Measurements from ENCODE around the gene SLC22A31. TPM values are rescaled to one million over a fixed set of nuclear protein-coding genes. Genes with fewer than 3 reads are reported as not detected.

The SLC22A31 gene
- total RNA-seq, 1 donor from 2014 or later = not detected

DNA sequence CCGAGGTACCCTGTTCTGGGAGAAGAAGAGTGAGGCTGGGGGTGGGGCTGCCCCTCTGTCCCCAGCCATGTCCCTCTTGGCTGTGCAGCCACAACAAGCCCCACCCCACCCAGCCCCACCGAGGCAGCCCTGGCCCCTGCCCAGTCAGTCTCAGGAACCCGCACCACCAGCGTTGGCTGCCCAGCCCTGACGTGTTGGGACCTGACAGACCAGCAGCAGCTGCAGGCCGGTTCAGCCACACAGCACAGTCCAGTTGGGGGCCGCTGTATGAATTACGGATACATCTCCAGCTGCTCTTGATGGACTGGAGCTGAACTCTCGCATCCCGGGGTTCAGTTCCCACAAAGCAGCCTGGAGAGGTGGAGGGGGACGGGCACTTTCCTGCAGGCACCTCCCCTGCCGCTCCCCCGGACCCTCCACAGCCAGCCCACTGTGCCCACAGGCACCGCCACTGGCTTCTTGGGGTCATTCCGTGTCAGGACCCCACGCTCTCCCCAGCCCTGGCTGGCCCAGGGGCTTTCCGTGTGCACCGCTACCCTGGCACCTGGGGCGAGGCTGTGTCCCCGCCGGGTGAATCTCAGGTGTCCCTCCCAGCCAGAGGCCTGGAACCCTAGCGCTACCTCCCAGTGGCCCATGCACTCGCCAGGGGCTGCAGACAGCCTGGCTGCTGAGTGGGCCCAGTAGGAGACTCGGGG, 21.7 kb downstream of the SLC22A31 start:
- CTCF ChIA-PET = no interaction called here
- Mint-ChIP-seq H3K9me3 (no peaks in the 10 kb centered on the region), H3K27ac (no peak overlapping the region), H3K4me3 (no peak overlapping the region), H3K36me3 (ENCODE audit: low read depth) (no peaks in the 10 kb centered on the region), H3K4me1 (no peaks in the 10 kb centered on the region), H3K27me3 (peaks cover 1% of the 10 kb centered on the region)
- DNase-seq (no peak), ATAC-seq (ENCODE audit: low read depth) (no peak)
- POLR2A ChIA-PET = interaction anchor here (1.2 kb wide), 1 partner anchor 384 kb away, joined by 4 read pairs; no protein-coding TSS in a partner anchor
- intact Hi-C loops (cut with micrococcal nuclease) = loop anchor here (10.0 kb wide), 1 partner anchor 724 kb away; the partner anchor contains the start of gene ZFPM1
- TF ChIP-seq, protein P1, sequence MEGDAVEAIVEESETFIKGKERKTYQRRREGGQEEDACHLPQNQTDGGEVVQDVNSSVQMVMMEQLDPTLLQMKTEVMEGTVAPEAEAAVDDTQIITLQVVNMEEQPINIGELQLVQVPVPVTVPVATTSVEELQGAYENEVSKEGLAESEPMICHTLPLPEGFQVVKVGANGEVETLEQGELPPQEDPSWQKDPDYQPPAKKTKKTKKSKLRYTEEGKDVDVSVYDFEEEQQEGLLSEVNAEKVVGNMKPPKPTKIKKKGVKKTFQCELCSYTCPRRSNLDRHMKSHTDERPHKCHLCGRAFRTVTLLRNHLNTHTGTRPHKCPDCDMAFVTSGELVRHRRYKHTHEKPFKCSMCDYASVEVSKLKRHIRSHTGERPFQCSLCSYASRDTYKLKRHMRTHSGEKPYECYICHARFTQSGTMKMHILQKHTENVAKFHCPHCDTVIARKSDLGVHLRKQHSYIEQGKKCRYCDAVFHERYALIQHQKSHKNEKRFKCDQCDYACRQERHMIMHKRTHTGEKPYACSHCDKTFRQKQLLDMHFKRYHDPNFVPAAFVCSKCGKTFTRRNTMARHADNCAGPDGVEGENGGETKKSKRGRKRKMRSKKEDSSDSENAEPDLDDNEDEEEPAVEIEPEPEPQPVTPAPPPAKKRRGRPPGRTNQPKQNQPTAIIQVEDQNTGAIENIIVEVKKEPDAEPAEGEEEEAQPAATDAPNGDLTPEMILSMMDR (IDR thresholded peaks at IDR 0.05) = no peak

DNA sequence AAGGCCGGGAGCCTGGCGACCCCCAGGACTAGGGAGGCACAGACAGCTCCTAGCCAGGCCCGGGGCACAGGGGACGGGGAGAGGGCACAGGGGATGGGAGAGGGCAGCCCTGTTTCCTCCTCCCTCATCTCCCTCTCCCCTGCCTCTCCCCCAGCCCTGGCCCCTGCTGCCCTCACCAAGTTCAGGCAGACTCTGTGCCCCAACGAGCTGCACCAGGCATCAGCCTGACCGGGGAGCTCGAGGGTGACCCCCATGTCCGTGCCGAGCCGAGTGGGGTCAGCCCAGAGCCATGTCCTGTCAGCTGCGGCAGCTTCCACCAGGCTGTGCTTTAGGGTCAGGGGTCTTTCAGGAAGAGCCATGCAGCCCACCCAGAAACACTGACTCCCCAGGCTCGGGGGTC, 22.8 kb downstream of the SLC22A31 start:
- CTCF ChIA-PET = no interaction called here
- Mint-ChIP-seq H3K4me1 (no peaks in the 10 kb centered on the region), H3K4me3 (no peak overlapping the region)

DNA sequence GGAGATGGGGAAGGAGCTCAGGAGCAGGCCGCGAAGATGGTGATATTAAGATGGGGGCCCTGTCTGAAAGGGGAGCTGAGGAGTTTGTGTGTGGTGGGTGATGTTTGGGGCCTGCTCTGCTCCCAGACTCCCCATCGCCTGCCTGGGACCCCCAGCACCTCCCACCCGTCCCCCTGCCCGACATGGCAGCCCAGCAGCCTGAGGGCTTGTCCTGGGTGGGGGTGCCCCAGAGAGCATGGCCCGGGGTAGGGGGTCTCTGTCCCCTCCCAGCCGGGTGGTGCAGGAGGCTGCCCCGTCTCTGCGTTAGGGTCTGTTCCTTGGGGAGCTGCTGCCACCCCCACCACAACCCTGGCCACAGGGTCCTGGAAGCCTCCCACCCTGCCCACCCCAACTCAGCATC, 23.6 kb downstream of the SLC22A31 start:
- intact Hi-C loops (cut with micrococcal nuclease) = loop anchor here (10.0 kb wide), 1 partner anchor 722 kb away; the partner anchor contains the start of gene ZFPM1
- POLR2A ChIA-PET = no interaction called here

More for the DNA sequence above, 22.8 kb downstream of the SLC22A31 start:
- no peak overlapping the region for H3K27ac Mint-ChIP-seq
- DNase-seq (no peak), ATAC-seq (ENCODE audit: low read depth) (no peak)
- no peaks in the 10 kb centered on the region for H3K9me3 Mint-ChIP-seq
- intact Hi-C loops (cut with micrococcal nuclease) = loop anchor here (10.0 kb wide), 1 partner anchor 723 kb away; the partner anchor contains the start of gene ZFPM1
- POLR2A ChIA-PET = no interaction called here
- H3K27me3 Mint-ChIP-seq = no peaks in the 10 kb centered on the region
- no peaks in the 10 kb centered on the region for H3K36me3 Mint-ChIP-seq (ENCODE audit: low read depth)
- TF ChIP-seq, protein P1 (IDR thresholded peaks at IDR 0.05) = no peak

DNA sequence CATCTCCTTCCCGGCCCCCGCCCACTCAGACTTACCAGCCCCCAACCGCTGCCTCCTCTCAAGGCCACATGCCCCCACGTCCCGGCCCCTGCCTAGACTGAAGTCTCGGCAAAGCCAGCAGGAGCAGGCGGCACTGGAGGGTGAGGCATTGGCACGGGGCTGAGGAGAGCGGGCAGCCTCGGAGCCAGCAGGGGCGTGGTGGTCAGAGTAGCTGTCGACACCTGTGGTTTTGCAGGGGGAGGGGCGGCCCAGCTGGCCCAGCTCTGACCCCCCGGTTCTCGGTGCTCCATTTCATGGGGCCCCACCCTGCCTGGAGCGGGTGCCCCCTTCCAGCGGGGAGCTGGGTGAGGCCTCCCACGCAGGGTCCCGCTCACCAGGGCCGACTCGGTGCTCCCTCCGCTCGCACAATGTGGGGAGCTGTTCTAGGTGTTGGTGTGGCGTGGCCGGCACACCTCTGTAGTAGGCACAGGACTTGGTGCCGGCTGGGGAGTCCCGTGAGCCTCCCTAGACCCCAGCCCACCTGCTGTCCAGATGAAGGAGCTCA, 24.1 kb downstream of the SLC22A31 start:
- intact Hi-C loops (cut with micrococcal nuclease) = loop anchor here (10.0 kb wide), 1 partner anchor 721 kb away; the partner anchor contains the start of gene ZFPM1

More for the DNA sequence above, 23.6 kb downstream of the SLC22A31 start:
- no peaks in the 10 kb centered on the region for H3K36me3 Mint-ChIP-seq (ENCODE audit: low read depth)
- no peak overlapping the region for H3K27ac Mint-ChIP-seq
- H3K4me3 Mint-ChIP-seq = no peak overlapping the region
- no peaks in the 10 kb centered on the region for H3K27me3 Mint-ChIP-seq
- H3K4me1 Mint-ChIP-seq = no peaks in the 10 kb centered on the region
- TF ChIP-seq, protein P1 (IDR thresholded peaks at IDR 0.05) = no peak
- ATAC-seq (ENCODE audit: low read depth) = no peak
- CTCF ChIA-PET = no interaction called here
- no peaks in the 10 kb centered on the region for H3K9me3 Mint-ChIP-seq
- DNase-seq = no peak

More for the DNA sequence above, 24.1 kb downstream of the SLC22A31 start:
- POLR2A ChIA-PET = no interaction called here
- DNase-seq = no peak
- H3K36me3 Mint-ChIP-seq (ENCODE audit: low read depth) = no peaks in the 10 kb centered on the region
- no peaks in the 10 kb centered on the region for H3K9me3 Mint-ChIP-seq
- no peaks in the 10 kb centered on the region for H3K4me1 Mint-ChIP-seq
- H3K27ac Mint-ChIP-seq = no peak overlapping the region
- TF ChIP-seq, protein P1 (IDR thresholded peaks at IDR 0.05) = no peak
- no peak for ATAC-seq (ENCODE audit: low read depth)
- no peak overlapping the region for H3K4me3 Mint-ChIP-seq
- CTCF ChIA-PET = no interaction called here
- H3K27me3 Mint-ChIP-seq = no peaks in the 10 kb centered on the region

Data from activated B cell treated with CpG ODN at 0.5 μM for 24 hours (primary cell).